Kidney epithelial cell (primary cell): ENCODE data around the gene PSMD2. TPM values are rescaled to one million over a fixed set of nuclear protein-coding genes. Genes with fewer than 3 reads are reported as not detected.
"Not testable (repeated sequence)": the region's sequence is repeated elsewhere in the genome, so short reads cannot be mapped to it uniquely, and the experiment has no call there.

Source experiments
- DNase-seq: peaks from one replicate; pipeline ENCODE4 v3.0.0-alpha.2; 2010; ENCODE audit warnings: low read depth
- H3K27me3 ChIP-seq: 2 replicates; pipeline ENCODE4 v1.6.0; 2011; ENCODE audit warnings: low read length; ENCODE audit not compliant: control insufficient read depth, insufficient read depth
- H3K36me3 ChIP-seq: 2 replicates; pipeline ENCODE4 v1.5.1; 2011; ENCODE audit warnings: low read length; ENCODE audit not compliant: control insufficient read depth, insufficient read depth
- H3K4me3 ChIP-seq: 2 replicates; pipeline ENCODE4 v1.5.1; 2011; ENCODE audit warnings: low read depth, mild to moderate bottlenecking, control low read depth, low read length
- total RNA-seq: library from RNA; depleted of rRNA; stranded (reverse); fragments of >200 nt; gene quantifications from 2 replicates; pipeline ENCODE4 v1.2.3, GENCODE V29; 2015
- TF ChIP-seq, protein P1 (sequence below): IDR thresholded peaks from 2 replicates; pipeline ENCODE4 v1.5.1; 2011; ENCODE audit warnings: mild to moderate bottlenecking, moderate library complexity, low read length, control low read depth, inconsistent platforms; ENCODE audit not compliant: insufficient read depth, poor library complexity, severe bottlenecking

PSMD2 gene
- total RNA-seq, 1 donor from 2014 or later: 903 TPM

- H3K36me3 ChIP-seq: peaks cover 4% of the 10 kb centered on the region
- DNase-seq: no peak
- H3K4me3 ChIP-seq: peak overlapping the region; percentile 2
- H3K27me3 ChIP-seq: no peaks in the 10 kb centered on the region
- TF ChIP-seq, protein P1, sequence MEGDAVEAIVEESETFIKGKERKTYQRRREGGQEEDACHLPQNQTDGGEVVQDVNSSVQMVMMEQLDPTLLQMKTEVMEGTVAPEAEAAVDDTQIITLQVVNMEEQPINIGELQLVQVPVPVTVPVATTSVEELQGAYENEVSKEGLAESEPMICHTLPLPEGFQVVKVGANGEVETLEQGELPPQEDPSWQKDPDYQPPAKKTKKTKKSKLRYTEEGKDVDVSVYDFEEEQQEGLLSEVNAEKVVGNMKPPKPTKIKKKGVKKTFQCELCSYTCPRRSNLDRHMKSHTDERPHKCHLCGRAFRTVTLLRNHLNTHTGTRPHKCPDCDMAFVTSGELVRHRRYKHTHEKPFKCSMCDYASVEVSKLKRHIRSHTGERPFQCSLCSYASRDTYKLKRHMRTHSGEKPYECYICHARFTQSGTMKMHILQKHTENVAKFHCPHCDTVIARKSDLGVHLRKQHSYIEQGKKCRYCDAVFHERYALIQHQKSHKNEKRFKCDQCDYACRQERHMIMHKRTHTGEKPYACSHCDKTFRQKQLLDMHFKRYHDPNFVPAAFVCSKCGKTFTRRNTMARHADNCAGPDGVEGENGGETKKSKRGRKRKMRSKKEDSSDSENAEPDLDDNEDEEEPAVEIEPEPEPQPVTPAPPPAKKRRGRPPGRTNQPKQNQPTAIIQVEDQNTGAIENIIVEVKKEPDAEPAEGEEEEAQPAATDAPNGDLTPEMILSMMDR: no peak
Observed at GRCh38 chr3:184339001-184339400, 40.0 kb downstream of the PSMD2 start.

DNA sequence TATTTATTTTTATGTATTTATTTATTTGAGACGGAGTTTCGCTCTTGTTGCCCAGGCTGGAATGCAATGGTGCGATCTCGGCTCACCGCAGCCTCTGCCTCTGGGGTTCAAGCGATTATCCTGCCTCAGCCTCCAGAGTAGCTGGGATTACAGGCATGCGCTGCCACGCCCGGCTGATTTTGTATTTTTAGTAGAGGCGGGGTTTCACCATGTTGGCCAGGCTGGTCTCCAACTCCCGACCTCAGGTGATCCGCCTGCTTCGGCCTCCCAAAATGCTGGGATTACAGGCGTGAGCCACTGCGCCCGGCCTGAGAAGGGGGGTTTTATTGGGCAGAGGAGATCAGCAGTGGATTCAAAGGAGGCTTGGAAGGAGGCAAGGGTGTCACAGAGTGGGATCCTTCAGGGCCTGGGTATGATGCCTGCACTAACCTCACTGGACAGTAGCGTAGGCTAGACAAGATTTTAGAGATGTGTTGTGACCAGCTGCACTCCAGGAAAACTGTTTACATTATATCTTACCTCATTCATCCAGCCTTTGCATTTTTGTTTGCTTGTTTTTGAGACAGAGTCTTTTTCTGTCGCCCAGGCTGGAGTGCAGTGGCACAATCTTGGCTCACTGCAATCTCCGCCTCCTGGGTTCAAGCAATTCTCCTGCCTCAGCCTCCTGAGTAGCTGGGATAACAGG, 40.6 kb downstream of the PSMD2 start:
- DNase-seq, H3K27me3 ChIP-seq, H3K36me3 ChIP-seq, H3K4me3 ChIP-seq: not testable (repeated sequence)

- no peak for DNase-seq
- TF ChIP-seq, protein P1: no peak
- Histone ChIP-seq H3K36me3 (peaks cover 2% of the 10 kb centered on the region), H3K27me3 (no peaks in the 10 kb centered on the region), H3K4me3 (no peak overlapping the region)
Observed at GRCh38 chr3:184341925-184342324, 42.9 kb downstream of the PSMD2 start.

- no peak for DNase-seq
- Histone ChIP-seq H3K27me3 (no peaks in the 10 kb centered on the region), H3K4me3 (no peak overlapping the region), H3K36me3 (peaks cover 2% of the 10 kb centered on the region)
- TF ChIP-seq, protein P1: no peak
Observed at GRCh38 chr3:184343200-184343876, 44.3 kb downstream of the PSMD2 start.

DNA sequence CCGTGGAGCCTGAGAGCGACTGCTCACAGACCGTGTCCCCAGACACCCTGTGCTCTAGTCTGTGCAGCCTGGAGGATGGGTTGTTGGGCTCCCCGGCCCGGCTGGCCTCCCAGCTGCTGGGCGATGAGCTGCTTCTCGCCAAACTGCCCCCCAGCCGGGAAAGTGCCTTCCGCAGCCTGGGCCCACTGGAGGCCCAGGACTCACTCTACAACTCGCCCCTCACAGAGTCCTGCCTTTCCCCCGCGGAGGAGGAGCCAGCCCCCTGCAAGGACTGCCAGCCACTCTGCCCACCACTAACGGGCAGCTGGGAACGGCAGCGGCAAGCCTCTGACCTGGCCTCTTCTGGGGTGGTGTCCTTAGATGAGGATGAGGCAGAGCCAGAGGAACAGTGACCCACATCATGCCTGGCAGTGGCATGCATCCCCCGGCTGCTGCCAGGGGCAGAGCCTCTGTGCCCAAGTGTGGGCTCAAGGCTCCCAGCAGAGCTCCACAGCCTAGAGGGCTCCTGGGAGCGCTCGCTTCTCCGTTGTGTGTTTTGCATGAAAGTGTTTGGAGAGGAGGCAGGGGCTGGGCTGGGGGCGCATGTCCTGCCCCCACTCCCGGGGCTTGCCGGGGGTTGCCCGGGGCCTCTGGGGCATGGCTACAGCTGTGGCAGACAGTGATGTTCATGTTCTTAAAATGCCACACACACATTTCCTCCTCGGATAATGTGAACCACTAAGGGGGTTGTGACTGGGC, 45.7 kb downstream of the PSMD2 start:
- Histone ChIP-seq H3K27me3 (no peaks in the 10 kb centered on the region), H3K36me3 (peaks cover 2% of the 10 kb centered on the region), H3K4me3 (no peak overlapping the region)
- TF ChIP-seq, protein P1: no peak
- no peak for DNase-seq

DNA sequence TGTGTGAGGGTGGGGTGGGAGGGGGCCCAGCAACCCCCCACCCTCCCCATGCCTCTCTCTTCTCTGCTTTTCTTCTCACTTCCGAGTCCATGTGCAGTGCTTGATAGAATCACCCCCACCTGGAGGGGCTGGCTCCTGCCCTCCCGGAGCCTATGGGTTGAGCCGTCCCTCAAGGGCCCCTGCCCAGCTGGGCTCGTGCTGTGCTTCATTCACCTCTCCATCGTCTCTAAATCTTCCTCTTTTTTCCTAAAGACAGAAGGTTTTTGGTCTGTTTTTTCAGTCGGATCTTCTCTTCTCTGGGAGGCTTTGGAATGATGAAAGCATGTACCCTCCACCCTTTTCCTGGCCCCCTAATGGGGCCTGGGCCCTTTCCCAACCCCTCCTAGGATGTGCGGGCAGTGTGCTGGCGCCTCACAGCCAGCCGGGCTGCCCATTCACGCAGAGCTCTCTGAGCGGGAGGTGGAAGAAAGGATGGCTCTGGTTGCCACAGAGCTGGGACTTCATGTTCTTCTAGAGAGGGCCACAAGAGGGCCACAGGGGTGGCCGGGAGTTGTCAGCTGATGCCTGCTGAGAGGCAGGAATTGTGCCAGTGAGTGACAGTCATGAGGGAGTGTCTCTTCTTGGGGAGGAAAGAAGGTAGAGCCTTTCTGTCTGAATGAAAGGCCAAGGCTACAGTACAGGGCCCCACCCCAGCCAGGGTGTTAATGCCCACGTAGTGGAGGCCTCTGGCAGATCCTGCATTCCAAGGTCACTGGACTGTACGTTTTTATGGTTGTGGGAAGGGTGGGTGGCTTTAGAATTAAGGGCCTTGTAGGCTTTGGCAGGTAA, 46.5 kb downstream of the PSMD2 start:
- TF ChIP-seq, protein P1: peak; percentile 56
- DNase-seq: peak; percentile 75
- Histone ChIP-seq H3K27me3 (no peaks in the 10 kb centered on the region), H3K4me3 (no peak overlapping the region), H3K36me3 (peaks cover 2% of the 10 kb centered on the region)
